WTC11 (cell line): ENCODE data around the gene GOLGA6L2. TPM values are rescaled to one million over a fixed set of nuclear protein-coding genes. Genes with fewer than 3 reads are reported as not detected.

ENCODE experiments used
- ATAC-seq: fragments of 200-7000 bp; cut with Tn5 transposase; 2 replicates; pipeline ENCODE4 v1.10.0; 2021; ENCODE audit warnings: mild to moderate bottlenecking, moderate library complexity
- CTCF ChIA-PET: fragments of 300-600 bp; sonication (Branson Sonifier 250); formaldehyde crosslinking; loops from one replicate; lab custom pipeline; 2021; ENCODE audit warnings: antibody characterized with exemption; lab: Charles Lee
- POLR2A ChIA-PET: fragments of 350-600 bp; sonication (Branson Sonifier 250); formaldehyde crosslinking; loops from one replicate; lab custom pipeline; 2021; ENCODE audit warnings: antibody characterized with exemption; lab: Charles Lee
- DNase-seq: peaks from one replicate; pipeline ENCODE4 v3.0.0; 2021; ENCODE audit warnings: low spot score
- H3K27ac Mint-ChIP-seq: 2 replicates; pipeline ENCODE4 v1.8.0; 2021; ENCODE audit warnings: mixed read lengths
- H3K27me3 Mint-ChIP-seq: 2 replicates; pipeline ENCODE4 v1.8.0; 2021; ENCODE audit warnings: low read depth, mild to moderate bottlenecking, moderate library complexity, mixed read lengths
- H3K36me3 Mint-ChIP-seq: 2 replicates; pipeline ENCODE4 v1.8.0; 2021; ENCODE audit warnings: mixed read lengths
- H3K4me1 Mint-ChIP-seq: 2 replicates; pipeline ENCODE4 v1.8.0; 2022; ENCODE audit warnings: mixed read lengths
- H3K4me3 Mint-ChIP-seq: 2 replicates; pipeline ENCODE4 v1.8.0; 2021; ENCODE audit warnings: mild to moderate bottlenecking, moderate library complexity, mixed read lengths
- H3K9me3 Mint-ChIP-seq: 2 replicates; pipeline ENCODE4 v1.8.0; 2021; ENCODE audit warnings: mixed read lengths
- GRHL2 ChIP-seq: fragments of 250-450 bp; sonication (Bioruptor Pico); IDR thresholded peaks from 2 replicates; pipeline ENCODE4 v1.8.0; 2022; ENCODE audit warnings: mild to moderate bottlenecking, moderate library complexity; ENCODE audit not compliant: insufficient replicate concordance, severe bottlenecking
- NFYB ChIP-seq: sonication (generic); formaldehyde crosslinking; conservative IDR thresholded peaks from 2 replicates; pipeline ENCODE4 v1.8.0; 2022; ENCODE audit warnings: low read depth, missing genetic modification reagents
- PRRX2 ChIP-seq: fragments of 250-450 bp; sonication (Bioruptor Pico); IDR thresholded peaks from 2 replicates; pipeline ENCODE4 v1.8.0; 2021; ENCODE audit warnings: mild to moderate bottlenecking
- SOX15 ChIP-seq: fragments of 250-450 bp; sonication (Bioruptor Pico); IDR thresholded peaks from 2 replicates; pipeline ENCODE4 v1.9.0; 2021; ENCODE audit warnings: mild to moderate bottlenecking
- ZBTB21 ChIP-seq: sonication (generic); formaldehyde crosslinking; IDR thresholded peaks from 2 replicates; pipeline ENCODE4 v1.8.1; 2023; ENCODE audit warnings: mild to moderate bottlenecking, missing genetic modification reagents, borderline replicate concordance
- ZNF121 ChIP-seq: sonication (generic); formaldehyde crosslinking; IDR thresholded peaks from 2 replicates; pipeline ENCODE4 v1.8.0; 2023; ENCODE audit warnings: missing genetic modification reagents
- ZNF219 ChIP-seq: sonication (generic); formaldehyde crosslinking; IDR thresholded peaks from 2 replicates; pipeline ENCODE4 v1.8.0; 2023; ENCODE audit warnings: missing genetic modification reagents, mild to moderate bottlenecking, borderline replicate concordance
- total RNA-seq: library from RNA; stranded (reverse); gene quantifications from 3 replicates; pipeline ENCODE4 v1.2.3, GENCODE V29; 2021
- TF ChIP-seq, protein P1 (sequence below): fragments of 250-450 bp; sonication (Bioruptor Pico); IDR thresholded peaks from 2 replicates; pipeline ENCODE4 v1.9.0; 2021; ENCODE audit warnings: mild to moderate bottlenecking
- TF ChIP-seq, protein P2 (sequence below): sonication (generic); formaldehyde crosslinking; IDR thresholded peaks from 2 replicates; pipeline ENCODE4 v1.8.0; 2023; ENCODE audit warnings: mild to moderate bottlenecking, missing genetic modification reagents
- TF ChIP-seq, protein P3 (sequence below): sonication (generic); formaldehyde crosslinking; IDR thresholded peaks from 2 replicates; pipeline ENCODE4 v1.8.0; 2023; ENCODE audit warnings: missing genetic modification reagents
- TF ChIP-seq, protein P4 (sequence below): fragments of 250-450 bp; sonication (Bioruptor Pico); IDR thresholded peaks from 2 replicates; pipeline ENCODE4 v2.1.2; 2022; ENCODE audit warnings: mild to moderate bottlenecking, moderate library complexity
- TF ChIP-seq, protein P5 (sequence below): sonication (generic); formaldehyde crosslinking; IDR thresholded peaks from 2 replicates; pipeline ENCODE4 v1.8.1; 2023; ENCODE audit warnings: mild to moderate bottlenecking, missing genetic modification reagents
- TF ChIP-seq, protein P6 (sequence below): sonication (generic); formaldehyde crosslinking; IDR thresholded peaks from 2 replicates; pipeline ENCODE4 v1.8.1; 2022; ENCODE audit warnings: missing genetic modification reagents, borderline replicate concordance

The GOLGA6L2 gene
- total RNA-seq, 1 experiment from 2014 or later, result not detected

DNA sequence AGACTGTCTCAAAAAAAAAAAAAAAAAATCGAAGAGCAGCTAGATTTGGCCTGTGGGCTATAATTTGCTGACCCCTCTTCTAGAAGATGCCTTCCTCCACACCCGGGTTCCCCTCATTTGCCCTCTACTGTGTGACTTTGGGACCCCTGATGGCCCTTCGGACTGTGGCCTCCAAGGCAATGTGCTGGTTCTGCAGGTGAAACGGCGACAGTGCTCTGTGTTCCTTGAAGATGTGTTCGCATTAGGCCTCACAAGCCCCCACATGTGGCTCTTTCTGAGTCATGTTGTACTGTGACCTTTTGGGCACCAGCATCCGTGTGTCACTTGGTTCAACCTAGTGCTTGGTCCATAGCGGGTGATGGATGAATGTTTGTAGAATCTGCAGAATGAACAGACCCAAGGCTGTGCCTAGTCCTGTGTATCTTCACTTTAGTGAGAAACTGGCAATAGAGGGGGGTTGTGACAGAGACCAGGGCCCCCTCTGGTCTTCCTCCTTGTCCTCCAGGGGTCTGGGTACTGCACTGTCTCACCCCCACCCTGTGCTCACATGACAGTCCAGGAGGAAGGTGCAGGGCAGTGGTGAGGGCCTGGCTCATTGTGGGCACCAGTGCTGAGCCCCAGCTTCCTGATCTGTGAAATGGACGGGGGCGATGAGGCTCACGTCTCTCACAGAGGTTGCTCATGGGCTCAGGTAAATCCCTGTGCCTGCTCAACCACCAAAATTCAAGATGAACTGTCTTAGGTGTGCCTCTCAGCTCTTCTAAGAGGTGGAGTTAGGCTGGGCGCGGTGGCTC, 22.7 kb downstream of the GOLGA6L2 start:
- no peak overlapping the region for H3K27ac Mint-ChIP-seq
- CTCF ChIA-PET, result no interaction called here
- TF ChIP-seq NFYB (CRISPR knock-in tag) (no peak), PRRX2 (CRISPR knock-in tag) (no peak), SOX15 (CRISPR knock-in tag) (no peak), ZNF121 (CRISPR knock-in tag) (no peak), ZNF219 (CRISPR knock-in tag) (no peak), GRHL2 (CRISPR knock-in tag) (no peak), ZBTB21 (no peak)
- TF ChIP-seq, protein P1, sequence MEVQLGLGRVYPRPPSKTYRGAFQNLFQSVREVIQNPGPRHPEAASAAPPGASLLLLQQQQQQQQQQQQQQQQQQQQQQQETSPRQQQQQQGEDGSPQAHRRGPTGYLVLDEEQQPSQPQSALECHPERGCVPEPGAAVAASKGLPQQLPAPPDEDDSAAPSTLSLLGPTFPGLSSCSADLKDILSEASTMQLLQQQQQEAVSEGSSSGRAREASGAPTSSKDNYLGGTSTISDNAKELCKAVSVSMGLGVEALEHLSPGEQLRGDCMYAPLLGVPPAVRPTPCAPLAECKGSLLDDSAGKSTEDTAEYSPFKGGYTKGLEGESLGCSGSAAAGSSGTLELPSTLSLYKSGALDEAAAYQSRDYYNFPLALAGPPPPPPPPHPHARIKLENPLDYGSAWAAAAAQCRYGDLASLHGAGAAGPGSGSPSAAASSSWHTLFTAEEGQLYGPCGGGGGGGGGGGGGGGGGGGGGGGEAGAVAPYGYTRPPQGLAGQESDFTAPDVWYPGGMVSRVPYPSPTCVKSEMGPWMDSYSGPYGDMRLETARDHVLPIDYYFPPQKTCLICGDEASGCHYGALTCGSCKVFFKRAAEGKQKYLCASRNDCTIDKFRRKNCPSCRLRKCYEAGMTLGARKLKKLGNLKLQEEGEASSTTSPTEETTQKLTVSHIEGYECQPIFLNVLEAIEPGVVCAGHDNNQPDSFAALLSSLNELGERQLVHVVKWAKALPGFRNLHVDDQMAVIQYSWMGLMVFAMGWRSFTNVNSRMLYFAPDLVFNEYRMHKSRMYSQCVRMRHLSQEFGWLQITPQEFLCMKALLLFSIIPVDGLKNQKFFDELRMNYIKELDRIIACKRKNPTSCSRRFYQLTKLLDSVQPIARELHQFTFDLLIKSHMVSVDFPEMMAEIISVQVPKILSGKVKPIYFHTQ (CRISPR knock-in tag), result no peak
- TF ChIP-seq, protein P2, sequence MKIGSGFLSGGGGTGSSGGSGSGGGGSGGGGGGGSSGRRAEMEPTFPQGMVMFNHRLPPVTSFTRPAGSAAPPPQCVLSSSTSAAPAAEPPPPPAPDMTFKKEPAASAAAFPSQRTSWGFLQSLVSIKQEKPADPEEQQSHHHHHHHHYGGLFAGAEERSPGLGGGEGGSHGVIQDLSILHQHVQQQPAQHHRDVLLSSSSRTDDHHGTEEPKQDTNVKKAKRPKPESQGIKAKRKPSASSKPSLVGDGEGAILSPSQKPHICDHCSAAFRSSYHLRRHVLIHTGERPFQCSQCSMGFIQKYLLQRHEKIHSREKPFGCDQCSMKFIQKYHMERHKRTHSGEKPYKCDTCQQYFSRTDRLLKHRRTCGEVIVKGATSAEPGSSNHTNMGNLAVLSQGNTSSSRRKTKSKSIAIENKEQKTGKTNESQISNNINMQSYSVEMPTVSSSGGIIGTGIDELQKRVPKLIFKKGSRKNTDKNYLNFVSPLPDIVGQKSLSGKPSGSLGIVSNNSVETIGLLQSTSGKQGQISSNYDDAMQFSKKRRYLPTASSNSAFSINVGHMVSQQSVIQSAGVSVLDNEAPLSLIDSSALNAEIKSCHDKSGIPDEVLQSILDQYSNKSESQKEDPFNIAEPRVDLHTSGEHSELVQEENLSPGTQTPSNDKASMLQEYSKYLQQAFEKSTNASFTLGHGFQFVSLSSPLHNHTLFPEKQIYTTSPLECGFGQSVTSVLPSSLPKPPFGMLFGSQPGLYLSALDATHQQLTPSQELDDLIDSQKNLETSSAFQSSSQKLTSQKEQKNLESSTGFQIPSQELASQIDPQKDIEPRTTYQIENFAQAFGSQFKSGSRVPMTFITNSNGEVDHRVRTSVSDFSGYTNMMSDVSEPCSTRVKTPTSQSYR (CRISPR knock-in tag), result no peak
- TF ChIP-seq, protein P3, sequence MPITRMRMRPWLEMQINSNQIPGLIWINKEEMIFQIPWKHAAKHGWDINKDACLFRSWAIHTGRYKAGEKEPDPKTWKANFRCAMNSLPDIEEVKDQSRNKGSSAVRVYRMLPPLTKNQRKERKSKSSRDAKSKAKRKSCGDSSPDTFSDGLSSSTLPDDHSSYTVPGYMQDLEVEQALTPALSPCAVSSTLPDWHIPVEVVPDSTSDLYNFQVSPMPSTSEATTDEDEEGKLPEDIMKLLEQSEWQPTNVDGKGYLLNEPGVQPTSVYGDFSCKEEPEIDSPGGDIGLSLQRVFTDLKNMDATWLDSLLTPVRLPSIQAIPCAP (CRISPR knock-in tag), result no peak
- TF ChIP-seq, protein P4, sequence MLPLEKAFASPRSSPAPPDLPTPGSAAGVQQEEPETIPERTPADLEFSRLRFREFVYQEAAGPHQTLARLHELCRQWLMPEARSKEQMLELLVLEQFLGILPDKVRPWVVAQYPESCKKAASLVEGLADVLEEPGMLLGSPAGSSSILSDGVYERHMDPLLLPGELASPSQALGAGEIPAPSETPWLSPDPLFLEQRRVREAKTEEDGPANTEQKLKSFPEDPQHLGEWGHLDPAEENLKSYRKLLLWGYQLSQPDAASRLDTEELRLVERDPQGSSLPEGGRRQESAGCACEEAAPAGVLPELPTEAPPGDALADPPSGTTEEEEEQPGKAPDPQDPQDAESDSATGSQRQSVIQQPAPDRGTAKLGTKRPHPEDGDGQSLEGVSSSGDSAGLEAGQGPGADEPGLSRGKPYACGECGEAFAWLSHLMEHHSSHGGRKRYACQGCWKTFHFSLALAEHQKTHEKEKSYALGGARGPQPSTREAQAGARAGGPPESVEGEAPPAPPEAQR (CRISPR knock-in tag), result no peak
- TF ChIP-seq, protein P5, sequence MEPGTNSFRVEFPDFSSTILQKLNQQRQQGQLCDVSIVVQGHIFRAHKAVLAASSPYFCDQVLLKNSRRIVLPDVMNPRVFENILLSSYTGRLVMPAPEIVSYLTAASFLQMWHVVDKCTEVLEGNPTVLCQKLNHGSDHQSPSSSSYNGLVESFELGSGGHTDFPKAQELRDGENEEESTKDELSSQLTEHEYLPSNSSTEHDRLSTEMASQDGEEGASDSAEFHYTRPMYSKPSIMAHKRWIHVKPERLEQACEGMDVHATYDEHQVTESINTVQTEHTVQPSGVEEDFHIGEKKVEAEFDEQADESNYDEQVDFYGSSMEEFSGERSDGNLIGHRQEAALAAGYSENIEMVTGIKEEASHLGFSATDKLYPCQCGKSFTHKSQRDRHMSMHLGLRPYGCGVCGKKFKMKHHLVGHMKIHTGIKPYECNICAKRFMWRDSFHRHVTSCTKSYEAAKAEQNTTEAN, result no peak
- TF ChIP-seq, protein P6, sequence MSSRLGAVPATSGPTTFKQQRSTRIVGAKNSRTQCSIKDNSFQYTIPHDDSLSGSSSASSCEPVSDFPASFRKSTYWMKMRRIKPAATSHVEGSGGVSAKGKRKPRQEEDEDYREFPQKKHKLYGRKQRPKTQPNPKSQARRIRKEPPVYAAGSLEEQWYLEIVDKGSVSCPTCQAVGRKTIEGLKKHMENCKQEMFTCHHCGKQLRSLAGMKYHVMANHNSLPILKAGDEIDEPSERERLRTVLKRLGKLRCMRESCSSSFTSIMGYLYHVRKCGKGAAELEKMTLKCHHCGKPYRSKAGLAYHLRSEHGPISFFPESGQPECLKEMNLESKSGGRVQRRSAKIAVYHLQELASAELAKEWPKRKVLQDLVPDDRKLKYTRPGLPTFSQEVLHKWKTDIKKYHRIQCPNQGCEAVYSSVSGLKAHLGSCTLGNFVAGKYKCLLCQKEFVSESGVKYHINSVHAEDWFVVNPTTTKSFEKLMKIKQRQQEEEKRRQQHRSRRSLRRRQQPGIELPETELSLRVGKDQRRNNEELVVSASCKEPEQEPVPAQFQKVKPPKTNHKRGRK (CRISPR knock-in tag), result no peak
- TF ChIP-seq, all 79 proteins: peak for 0
- Mint-ChIP-seq H3K4me3 (no peak overlapping the region), H3K9me3 (peaks cover 11% of the 10 kb centered on the region), H3K36me3 (peaks cover 11% of the 10 kb centered on the region), H3K4me1 (no peaks in the 10 kb centered on the region; the same call in 1 of the 2 replicates), H3K27me3 (no peaks in the 10 kb centered on the region; the same call in 1 of the 2 replicates)
- ATAC-seq, result no peak
- POLR2A ChIA-PET, result no interaction called here
- no peak for DNase-seq
